Stimulated activated memory B cell treated with anti-CD40 and anti-IgM and Interleukin-4, amounts not matched to agents 10 μg/mL and 1 μg/mL and 100 μg/mL, for 72 hours (primary cell): ENCODE measurements around the gene FLOT2.
"Not testable (repeated sequence)": the region's sequence is repeated elsewhere in the genome, so short reads cannot be mapped to it uniquely, and the experiment has no call there.

ENCODE experiments used
- ATAC-seq: fragments of 150-1000 bp; cut with Tn5 transposase; 2 replicates; pipeline ENCODE4 v1.10.0; 2021
- H3K27ac Mint-ChIP-seq: one replicate; pipeline ENCODE4 v1.8.0; 2022; ENCODE audit warnings: mild to moderate bottlenecking, mixed read lengths
- H3K27me3 Mint-ChIP-seq: one replicate; pipeline ENCODE4 v1.8.0; 2022; ENCODE audit warnings: mixed read lengths
- H3K36me3 Mint-ChIP-seq: one replicate; pipeline ENCODE4 v1.8.0; 2022; ENCODE audit warnings: mixed read lengths
- H3K4me1 Mint-ChIP-seq: one replicate; pipeline ENCODE4 v1.8.0; 2022; ENCODE audit warnings: mixed read lengths
- H3K4me3 Mint-ChIP-seq: one replicate; pipeline ENCODE4 v1.8.0; 2022; ENCODE audit warnings: mild to moderate bottlenecking, moderate library complexity, mixed read lengths
- H3K9me3 Mint-ChIP-seq: one replicate; pipeline ENCODE4 v1.8.0; 2022; ENCODE audit warnings: mixed read lengths

Gene FLOT2

DNA sequence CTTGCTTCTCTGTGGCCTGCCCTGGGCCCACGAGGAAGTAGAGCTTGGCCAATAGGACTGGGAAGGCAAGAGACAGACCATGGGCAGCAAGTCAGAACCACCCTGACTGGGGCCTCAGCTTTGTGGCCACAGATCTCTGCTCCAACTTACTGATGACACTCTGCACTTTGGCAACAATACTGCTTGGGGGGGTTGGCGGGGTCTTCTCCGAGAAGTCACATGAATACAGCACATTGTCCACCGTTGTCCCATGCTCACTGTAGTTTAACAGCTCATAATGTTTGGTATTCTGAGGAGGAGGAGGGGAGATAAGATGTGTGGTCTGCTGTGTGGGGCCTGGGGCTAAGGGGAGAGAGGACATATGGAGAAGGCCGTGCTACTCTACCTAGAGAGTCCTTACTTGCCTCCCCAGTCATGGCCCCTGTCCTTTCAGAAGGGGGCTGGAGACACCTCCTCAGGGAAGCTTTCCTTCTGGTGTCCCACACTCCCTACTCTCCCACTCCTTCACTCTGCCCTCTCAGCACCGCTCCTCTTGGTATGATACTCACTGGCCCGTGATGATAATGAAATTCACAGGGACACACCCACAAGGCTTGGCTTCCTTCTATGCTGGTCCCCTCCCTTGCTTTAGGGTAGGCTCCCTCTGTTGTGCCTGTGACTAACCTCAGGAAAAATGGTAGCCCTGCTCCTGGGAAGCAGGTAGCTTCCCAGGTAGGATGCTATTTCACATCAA, 9.3 kb upstream of the FLOT2 start:
- ATAC-seq: no peak
- Mint-ChIP-seq H3K36me3 (peaks cover 46% of the 10 kb centered on the region), H3K9me3 (no peaks in the 10 kb centered on the region), H3K27ac (peak overlapping the region; percentile 82), H3K4me3 (no peak overlapping the region), H3K4me1 (peaks cover 32% of the 10 kb centered on the region), H3K27me3 (no peaks in the 10 kb centered on the region)

- H3K4me1 Mint-ChIP-seq: peaks cover 38% of the 10 kb centered on the region
- H3K27me3 Mint-ChIP-seq: no peaks in the 10 kb centered on the region
- peaks cover 50% of the 10 kb centered on the region for H3K36me3 Mint-ChIP-seq
- H3K9me3 Mint-ChIP-seq: no peaks in the 10 kb centered on the region
- H3K27ac Mint-ChIP-seq: peak overlapping the region; percentile 82
- no peak overlapping the region for H3K4me3 Mint-ChIP-seq
- no peak for ATAC-seq
Measured at GRCh38 chr17:28906276-28906675, 8.7 kb upstream of the FLOT2 start.

GRCh38 chr17:28904800-28905199, 7.3 kb upstream of the FLOT2 start:
- H3K4me3 Mint-ChIP-seq: no peak overlapping the region
- H3K9me3 Mint-ChIP-seq: no peaks in the 10 kb centered on the region
- ATAC-seq: no peak
- H3K27ac Mint-ChIP-seq: no peak overlapping the region
- H3K27me3 Mint-ChIP-seq: no peaks in the 10 kb centered on the region
- peaks cover 52% of the 10 kb centered on the region for H3K4me1 Mint-ChIP-seq
- H3K36me3 Mint-ChIP-seq: peaks cover 46% of the 10 kb centered on the region

DNA sequence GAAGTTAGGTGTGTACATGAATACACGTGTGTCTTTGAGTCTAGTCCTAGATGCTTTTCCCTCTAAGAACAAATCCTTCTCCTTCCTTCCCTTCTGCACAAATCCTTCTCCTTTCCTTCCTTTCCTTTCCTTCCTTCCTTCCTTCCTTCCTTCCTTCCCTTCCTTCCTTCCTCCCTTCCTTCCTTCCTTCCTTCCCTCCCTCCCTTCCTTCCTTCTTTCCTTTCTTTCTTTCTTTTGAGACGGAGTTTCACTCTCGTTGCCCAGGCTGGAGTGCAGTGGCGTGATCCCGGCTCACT, 6.0 kb upstream of the FLOT2 start:
- ATAC-seq, H3K27me3 Mint-ChIP-seq, H3K9me3 Mint-ChIP-seq: not testable (repeated sequence)
- Mint-ChIP-seq H3K36me3 (peaks cover 45% of the 10 kb centered on the region), H3K4me3 (peak overlapping the region; percentile 88), H3K27ac (peak overlapping the region; percentile 96), H3K4me1 (peaks cover 65% of the 10 kb centered on the region)

GRCh38 chr17:28902819-28903545, 5.4 kb upstream of the FLOT2 start, which contains the start of gene DHRS13:
Gene DHRS13, minus strand, starts transcription at chr17:28903079. Its CDS starts 135 bp downstream, at chr17:28902944.
- Mint-ChIP-seq H3K9me3 (no peaks in the 10 kb centered on the region), H3K36me3 (peaks cover 44% of the 10 kb centered on the region), H3K27me3 (no peaks in the 10 kb centered on the region), H3K4me1 (peaks cover 70% of the 10 kb centered on the region), H3K4me3 (peak within 1 kb of the TSS; percentile 88), H3K27ac (peak within 1 kb of the TSS; percentile 96)
- ATAC-seq: peak; percentile 95

- peak; percentile 69 for ATAC-seq
- Mint-ChIP-seq H3K4me1 (peaks cover 74% of the 10 kb centered on the region), H3K4me3 (peak overlapping the region; percentile 88), H3K36me3 (peaks cover 36% of the 10 kb centered on the region), H3K27me3 (no peaks in the 10 kb centered on the region), H3K27ac (peak overlapping the region; percentile 96), H3K9me3 (no peaks in the 10 kb centered on the region)
Measured at GRCh38 chr17:28901866-28902818, 4.6 kb upstream of the FLOT2 start.

GRCh38 chr17:28900986-28901726, 3.6 kb upstream of the FLOT2 start:
- Mint-ChIP-seq H3K36me3 (peaks cover 27% of the 10 kb centered on the region), H3K4me3 (peak overlapping the region; percentile 88), H3K27ac (peak overlapping the region; percentile 96), H3K9me3 (no peaks in the 10 kb centered on the region), H3K4me1 (peaks cover 83% of the 10 kb centered on the region), H3K27me3 (no peaks in the 10 kb centered on the region)
- no peak for ATAC-seq

DNA sequence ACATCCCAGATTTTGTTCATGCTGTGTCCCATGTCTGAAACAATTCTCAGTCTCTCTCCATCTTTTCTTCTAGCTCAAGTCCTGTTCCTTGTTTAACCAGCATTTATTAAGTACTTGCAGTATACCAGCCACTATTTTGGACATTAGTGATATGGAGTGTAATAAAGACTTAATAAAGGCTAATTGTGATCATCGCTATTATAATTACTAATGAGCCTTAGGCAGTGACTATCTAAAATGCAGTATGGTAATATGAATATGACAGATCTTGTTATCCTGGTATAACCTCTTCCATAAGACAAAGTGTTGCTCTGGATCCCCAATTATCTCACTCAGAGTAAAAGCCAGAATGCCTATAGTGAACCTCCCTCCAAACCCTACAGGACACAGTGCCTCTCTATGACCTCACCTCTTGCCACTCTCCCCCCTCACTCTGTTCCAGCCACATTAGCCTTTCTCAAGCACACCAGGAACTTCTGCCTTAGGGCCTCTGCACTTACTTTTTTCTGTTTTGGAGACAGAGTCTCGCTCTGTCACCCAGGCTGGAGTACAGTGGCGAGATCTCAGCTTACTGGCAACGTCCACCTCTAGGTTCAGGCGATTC, 1.8 kb upstream of the FLOT2 start:
- no peaks in the 10 kb centered on the region for H3K9me3 Mint-ChIP-seq
- peaks cover 80% of the 10 kb centered on the region for H3K4me1 Mint-ChIP-seq
- no peak for ATAC-seq
- H3K36me3 Mint-ChIP-seq: peaks cover 33% of the 10 kb centered on the region
- no peaks in the 10 kb centered on the region for H3K27me3 Mint-ChIP-seq
- peak overlapping the region; percentile 10 for H3K4me3 Mint-ChIP-seq
- peak overlapping the region; percentile 96 for H3K27ac Mint-ChIP-seq

DNA sequence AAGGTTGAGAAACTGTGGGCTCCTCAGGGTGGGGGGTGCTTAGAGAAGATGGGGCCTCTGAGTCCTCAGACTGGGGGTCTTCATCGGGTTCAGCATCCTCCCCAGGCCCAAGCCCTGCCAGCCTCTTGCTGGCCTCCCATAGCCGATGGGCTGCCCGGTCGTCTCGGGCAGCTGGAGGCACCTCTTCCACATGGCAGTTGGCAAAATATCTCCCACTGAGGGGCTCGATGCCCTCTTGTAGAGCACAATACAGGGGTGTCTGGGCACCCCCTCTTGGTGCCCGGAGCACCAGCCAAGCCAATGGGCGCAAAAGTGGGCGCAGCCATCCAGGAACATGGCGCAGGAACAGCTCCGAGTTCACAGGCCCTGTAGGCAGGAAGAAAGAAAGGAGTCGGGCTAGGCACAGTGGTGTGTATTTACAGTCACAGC, 1.0 kb upstream of the FLOT2 start:
- ATAC-seq: no peak
- Mint-ChIP-seq H3K27me3 (no peaks in the 10 kb centered on the region), H3K36me3 (peaks cover 33% of the 10 kb centered on the region), H3K27ac (peak overlapping the region; percentile 96), H3K4me3 (peak overlapping the region; percentile 91), H3K4me1 (peaks cover 77% of the 10 kb centered on the region), H3K9me3 (no peaks in the 10 kb centered on the region)

DNA sequence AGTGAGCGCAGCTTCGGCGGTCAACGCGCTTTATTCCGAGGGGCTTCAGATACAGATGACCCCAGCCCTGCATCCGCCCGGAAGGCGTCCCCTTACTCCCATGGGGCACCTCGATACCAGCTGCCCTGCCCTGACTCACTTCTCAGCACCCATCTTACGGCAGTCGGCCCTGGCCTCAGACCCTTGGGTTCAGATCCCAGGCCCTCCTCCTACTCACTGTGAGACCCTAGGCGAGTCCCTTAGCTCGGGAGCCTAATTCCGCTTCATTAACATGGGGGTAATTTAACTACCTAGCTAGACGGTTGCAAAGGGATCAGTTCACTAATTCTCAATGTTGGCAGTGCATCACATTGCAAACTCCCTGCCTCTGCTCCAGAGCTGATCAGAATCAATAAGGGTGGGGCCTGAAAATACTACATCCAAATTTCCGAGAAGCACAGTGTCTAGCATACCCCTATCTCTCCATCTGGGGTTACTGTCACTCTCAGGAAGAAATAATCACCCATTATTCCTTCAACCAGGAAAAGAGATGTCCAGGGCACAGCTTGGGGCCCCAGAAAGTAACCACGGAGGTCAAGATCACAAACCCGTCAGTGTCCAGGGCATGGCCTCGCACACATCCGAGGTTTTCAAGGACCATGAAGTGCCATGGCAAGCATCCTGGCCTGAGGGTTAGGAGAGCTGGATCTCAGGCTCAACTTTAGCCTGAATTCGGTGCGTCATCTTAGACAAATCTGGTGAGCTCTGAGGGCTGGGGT, 415 bp upstream of the FLOT2 start:
- peak; percentile 55 for ATAC-seq
- H3K9me3 Mint-ChIP-seq: no peaks in the 10 kb centered on the region
- no peaks in the 10 kb centered on the region for H3K27me3 Mint-ChIP-seq
- H3K4me1 Mint-ChIP-seq: peaks cover 77% of the 10 kb centered on the region
- peak overlapping the region; percentile 96 for H3K27ac Mint-ChIP-seq
- peak overlapping the region; percentile 91 for H3K4me3 Mint-ChIP-seq
- H3K36me3 Mint-ChIP-seq: peaks cover 39% of the 10 kb centered on the region

DNA sequence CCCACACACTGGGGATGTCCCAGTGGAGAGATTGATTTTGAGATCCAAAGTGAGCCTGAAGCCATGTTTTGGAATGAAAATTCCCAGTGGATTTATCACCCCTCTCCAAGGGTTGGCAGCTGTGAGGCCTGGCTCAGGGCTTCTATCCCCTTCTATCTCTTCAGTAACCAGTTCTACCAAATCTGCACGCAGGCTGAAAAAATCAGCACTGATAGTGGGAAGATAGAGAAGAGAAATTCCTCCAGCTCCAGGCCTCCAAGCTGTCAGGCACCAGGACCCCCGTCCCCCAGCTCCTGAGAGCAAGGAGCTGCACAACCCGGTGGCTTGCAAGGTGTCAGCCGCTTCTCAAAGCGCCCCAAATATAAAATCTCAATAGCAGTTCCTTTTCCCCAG, 1.0 kb downstream of the FLOT2 start:
- Mint-ChIP-seq H3K27ac (peak overlapping the region; percentile 96), H3K9me3 (no peaks in the 10 kb centered on the region), H3K4me3 (peak overlapping the region; percentile 91), H3K36me3 (peaks cover 41% of the 10 kb centered on the region), H3K27me3 (no peaks in the 10 kb centered on the region), H3K4me1 (peaks cover 79% of the 10 kb centered on the region)
- no peak for ATAC-seq

GRCh38 chr17:28895794-28896447, 1.6 kb downstream of the FLOT2 start:
- Mint-ChIP-seq H3K36me3 (peaks cover 45% of the 10 kb centered on the region), H3K27me3 (no peaks in the 10 kb centered on the region), H3K9me3 (no peaks in the 10 kb centered on the region), H3K4me3 (peak overlapping the region; percentile 91), H3K27ac (peak overlapping the region; percentile 96), H3K4me1 (peaks cover 79% of the 10 kb centered on the region)
- no peak for ATAC-seq
